Testis (tissue), 3 donors: ENCODE data around the gene HOXA5. TPM values are rescaled to one million over a fixed set of nuclear protein-coding genes. Genes with fewer than 3 reads are reported as not detected.

Source experiments
- DNase-seq: peaks from one replicate; pipeline ENCODE4 v3.0.0-alpha.2; 2019
- H3K27ac ChIP-seq, 2 donors: fragments of 200-600 bp; sonication (generic); one replicate each; pipeline ENCODE4 v1.5.1; 2019
- H3K27me3 ChIP-seq: fragments of 200-600 bp; sonication (generic); one replicate; pipeline ENCODE4 v1.5.1; 2019
- H3K36me3 ChIP-seq: fragments of 200-600 bp; sonication (generic); one replicate; pipeline ENCODE4 v1.5.1; 2017; ENCODE audit warnings: low read depth; ENCODE audit errors: missing control alignments
- H3K4me1 ChIP-seq: fragments of 200-600 bp; sonication (generic); one replicate; pipeline ENCODE4 v1.5.1; 2019
- H3K4me3 ChIP-seq, 2 donors: fragments of 200-600 bp; sonication (generic); one replicate each; pipeline ENCODE4 v1.5.1; 2017 to 2019
- H3K9me3 ChIP-seq: fragments of 200-600 bp; sonication (generic); one replicate; pipeline ENCODE4 v1.5.1; 2017
- CTCF ChIP-seq, 3 experiments: fragments of 450-650 bp in 2 of 3; fragments of 200-600 bp in 1 of 3; sonication (generic) in 1 of 3; IDR thresholded peaks; one replicate each; pipeline ENCODE4 v1.5.1; 2016 to 2019; ENCODE audit warnings: antibody characterized with exemption in 3 of 3, mild to moderate bottlenecking in 2 of 3, moderate library complexity in 1 of 3
- POLR2A ChIP-seq: fragments of 450-650 bp; IDR thresholded peaks from one replicate; pipeline ENCODE4 v1.6.1; 2017; ENCODE audit warnings: antibody characterized with exemption, mild to moderate bottlenecking, moderate library complexity
- WGBS, 2 donors: methylation state at CpG; one replicate each; pipeline ENCODE4 v1.1.5; 2018; 5-methylcytosine and 5-hydroxymethylcytosine counted together
- intact Hi-C: fragments of 100-400 bp; cut with DNase I; formaldehyde crosslinking; loops from one replicate; pipeline ENCODE4 v1.15.1; 2023; ENCODE audit warnings: low total_unique reads
- polyA plus RNA-seq: library from polyadenylated mRNA; stranded (reverse); fragments of 350-450 nt; fragmentation: Illumina TruSeq; extraction: RNeasy Lipid Tissue Mini Kit (QIAGEN cat#74804); gene quantifications from one replicate; pipeline ENCODE4 v1.2.3, GENCODE V29; 2014; ENCODE audit warnings: low read depth, low replicate concordance; ENCODE audit not compliant: insufficient read depth
- total RNA-seq, 2 donors: library from RNA; depleted of rRNA; stranded (reverse); fragments of >200 nt; gene quantifications; one replicate each; pipeline ENCODE4 v1.2.3, GENCODE V29; 2016

The HOXA5 gene
- total and polyA plus RNA-seq, 3 donors from 2014 or later, result 0.63 to 7.6 TPM; not detected in 1

- no peaks in the 10 kb centered on the region for H3K36me3 ChIP-seq
- no peaks in the 10 kb centered on the region for H3K9me3 ChIP-seq
- no peaks in the 10 kb centered on the region for H3K27me3 ChIP-seq
- H3K4me3 ChIP-seq, result no peak overlapping the region
- intact Hi-C loops, result no loop called here
- no peak for DNase-seq
- WGBS, 2 donors, result 19 to 33% methylated on average over 14 of the region's 14 CpGs
- H3K4me1 ChIP-seq, result no peaks in the 10 kb centered on the region
- no peak for TF ChIP-seq POLR2A
- no peak for TF ChIP-seq CTCF (IDR thresholded peaks at IDR 0.05)
- H3K27ac ChIP-seq, result no peak overlapping the region
These were observed 36.6 kb downstream of the HOXA5 start for GRCh38 chr7:27106901-27107240.

GRCh38 chr7:27106181-27106900 lies 37.1 kb downstream of the HOXA5 start:
- no peak overlapping the region for H3K4me3 ChIP-seq
- H3K36me3 ChIP-seq, result no peaks in the 10 kb centered on the region
- 18 to 36% methylated on average over 30 to 44 of the region's 44 CpGs for WGBS, 2 donors
- H3K9me3 ChIP-seq, result no peaks in the 10 kb centered on the region
- H3K27ac ChIP-seq, result no peak overlapping the region
- H3K4me1 ChIP-seq, result no peaks in the 10 kb centered on the region
- TF ChIP-seq CTCF (IDR thresholded peaks at IDR 0.05), result no peak
- no peak for TF ChIP-seq POLR2A
- intact Hi-C loops, result no loop called here
- DNase-seq, result no peak
- no peaks in the 10 kb centered on the region for H3K27me3 ChIP-seq

DNA sequence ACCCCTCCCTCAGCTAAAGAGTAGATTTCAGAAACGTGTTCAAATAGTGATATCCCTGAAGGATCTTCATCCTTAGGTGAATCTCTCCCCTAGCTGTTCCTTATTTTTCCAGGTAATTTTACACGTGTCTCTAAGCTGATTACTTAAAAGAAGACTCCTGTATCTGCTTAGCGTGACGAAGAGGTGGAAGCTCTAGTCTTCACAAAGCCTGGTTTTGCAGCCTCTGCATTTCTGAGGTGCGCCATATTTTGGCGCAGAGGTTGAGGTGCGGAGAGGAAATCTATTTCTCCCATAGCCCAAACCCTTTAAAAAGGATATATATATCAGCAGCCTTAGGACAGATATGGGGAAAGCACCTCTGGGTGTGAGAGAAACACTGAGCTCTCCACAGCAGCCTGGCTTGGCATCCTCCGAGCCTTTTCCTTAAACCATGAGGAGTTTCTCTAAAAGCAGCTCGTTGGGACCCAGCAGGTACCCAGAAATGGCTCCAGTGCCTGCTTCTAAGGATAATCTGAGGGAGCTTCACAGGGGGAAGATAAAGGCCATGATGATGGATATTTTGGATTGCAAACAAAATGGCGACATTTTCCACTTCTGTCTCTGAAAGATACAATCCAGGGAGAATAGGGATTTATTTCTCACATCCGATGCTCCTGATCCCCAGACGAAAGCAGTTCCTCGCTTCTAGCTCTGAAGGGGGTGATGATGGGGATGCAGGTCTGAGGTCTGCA lies 38.0 kb downstream of the HOXA5 start:
- Histone ChIP-seq H3K9me3 (no peaks in the 10 kb centered on the region), H3K36me3 (no peaks in the 10 kb centered on the region), H3K4me3 (no peak overlapping the region), H3K27ac (no peak overlapping the region), H3K4me1 (no peaks in the 10 kb centered on the region), H3K27me3 (no peaks in the 10 kb centered on the region)
- 34 to 46% methylated on average over 13 of the region's 13 CpGs for WGBS, 2 donors
- TF ChIP-seq CTCF (IDR thresholded peaks at IDR 0.05) (no peak), POLR2A (no peak)
- intact Hi-C loops, result no loop called here
- no peak for DNase-seq

DNA sequence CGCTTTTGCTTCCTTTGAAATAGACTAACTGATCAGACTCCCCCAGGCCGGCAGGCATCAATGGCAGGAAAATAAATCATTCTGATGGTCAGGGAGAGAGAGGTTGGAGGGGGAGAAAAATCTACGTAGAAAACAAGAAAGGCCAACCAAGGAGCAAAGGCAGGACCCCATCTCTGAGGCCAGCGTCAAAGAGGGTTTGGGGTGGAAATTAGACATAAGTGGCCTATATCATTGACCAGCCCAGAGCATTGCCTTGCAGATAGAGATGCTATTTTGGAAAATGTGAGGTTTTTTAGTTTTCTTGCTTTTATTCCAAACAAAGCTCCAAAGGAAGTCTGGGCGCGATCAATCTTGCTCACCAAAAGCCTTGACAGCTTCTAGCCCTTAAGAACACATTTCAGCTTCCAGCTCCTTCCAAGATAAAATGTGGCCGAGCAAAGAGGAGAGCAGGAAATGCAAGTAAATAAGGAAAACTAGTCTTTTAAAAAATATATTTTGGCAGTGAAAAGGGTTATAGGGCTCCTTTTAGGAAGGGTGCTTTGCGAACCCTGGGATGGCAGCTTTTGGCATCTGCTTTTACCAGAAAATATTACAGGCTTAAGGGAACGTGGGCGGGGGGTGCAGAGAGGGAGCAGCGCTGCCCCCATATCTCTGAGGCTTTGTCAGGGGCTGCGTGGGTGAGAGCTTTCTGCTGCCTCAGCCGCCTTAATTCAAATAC lies 39.0 kb downstream of the HOXA5 start:
- WGBS, 2 donors, result 17 to 23% methylated on average over 13 of the region's 13 CpGs
- H3K36me3 ChIP-seq, result no peaks in the 10 kb centered on the region
- H3K4me1 ChIP-seq, result no peaks in the 10 kb centered on the region
- no peak overlapping the region for H3K27ac ChIP-seq
- no peak for DNase-seq
- no peak for TF ChIP-seq CTCF (IDR thresholded peaks at IDR 0.05)
- no peak for TF ChIP-seq POLR2A
- H3K27me3 ChIP-seq, result no peaks in the 10 kb centered on the region
- H3K4me3 ChIP-seq, result no peak overlapping the region
- intact Hi-C loops, result no loop called here
- H3K9me3 ChIP-seq, result no peaks in the 10 kb centered on the region
